CD4-positive, alpha-beta memory T cell (primary cell): ENCODE results near the gene CBL. TPM values are rescaled to one million over a fixed set of nuclear protein-coding genes. Genes with fewer than 3 reads are reported as not detected.

Experiments used
- CTCF ChIA-PET: fragments of 350-600 bp; sonication (Branson Sonifier 250); formaldehyde crosslinking; loops from one replicate; lab custom pipeline; 2021; ENCODE audit warnings: inconsistent platforms; ENCODE audit not compliant: partially characterized antibody; lab: Charles Lee
- POLR2A ChIA-PET: fragments of 350-600 bp; sonication (Branson Sonifier 250); formaldehyde crosslinking; loops from one replicate; lab custom pipeline; 2021; ENCODE audit not compliant: partially characterized antibody; lab: Charles Lee
- DNase-seq, 5 donors: peaks; one replicate each; pipeline versions ENCODE4 v3.0.0 to v3.0.0-alpha.2; 2020 to 2022; ENCODE audit warnings: mixed read lengths in 1 of 5
- H3K27ac ChIP-seq: one replicate; pipeline ENCODE4 v1.7.0; 2013; ENCODE audit warnings: low read depth, low read length
- H3K27me3 ChIP-seq: 2 replicates; pipeline ENCODE4 v1.7.0; 2013; ENCODE audit warnings: mild to moderate bottlenecking, low read length, moderate library complexity; ENCODE audit not compliant: insufficient read depth
- H3K36me3 ChIP-seq: 2 replicates; pipeline ENCODE4 v1.7.0; 2013; ENCODE audit warnings: mild to moderate bottlenecking, low read length, moderate library complexity; ENCODE audit not compliant: insufficient read depth
- H3K4me1 ChIP-seq: 2 replicates; pipeline ENCODE4 v1.7.0; 2013; ENCODE audit warnings: mild to moderate bottlenecking, low read length, moderate library complexity; ENCODE audit not compliant: insufficient read depth
- H3K4me3 ChIP-seq, 2 donors: one replicate each; pipeline ENCODE4 v1.7.0; 2013; ENCODE audit warnings: low read length in 2 of 2, mild to moderate bottlenecking in 1 of 2
- H3K9me3 ChIP-seq, 2 donors: one replicate each; pipeline ENCODE4 v1.7.0; 2013; ENCODE audit warnings: low read length in 2 of 2, control low read depth in 1 of 2; ENCODE audit not compliant: control insufficient read depth in 1 of 2
- H3K27ac Mint-ChIP-seq, 7 donors: one replicate each; pipeline ENCODE4 v1.8.0; 2020 to 2021; ENCODE audit warnings: mixed read lengths in 7 of 7, mild to moderate bottlenecking in 6 of 7, inconsistent platforms in 3 of 7, moderate library complexity in 3 of 7
- H3K27me3 Mint-ChIP-seq, 2 donors: one replicate each; pipeline ENCODE4 v1.8.0; 2020 to 2021; ENCODE audit warnings: mixed read lengths in 2 of 2
- H3K36me3 Mint-ChIP-seq, 2 donors: one replicate each; pipeline ENCODE4 v1.8.0; 2020 to 2021; ENCODE audit warnings: mixed read lengths in 2 of 2, inconsistent platforms in 1 of 2, mild to moderate bottlenecking in 1 of 2
- H3K4me1 Mint-ChIP-seq, 4 donors: one replicate each; pipeline ENCODE4 v1.8.0; 2020 to 2021; ENCODE audit warnings: mixed read lengths in 4 of 4, mild to moderate bottlenecking in 1 of 4
- H3K4me3 Mint-ChIP-seq, 8 donors: one replicate each; pipeline ENCODE4 v1.8.0; 2020 to 2021; ENCODE audit warnings: mixed read lengths in 8 of 8, mild to moderate bottlenecking in 7 of 8, moderate library complexity in 6 of 8, inconsistent platforms in 3 of 8
- H3K9me3 Mint-ChIP-seq, 8 donors: one replicate each; pipeline ENCODE4 v1.8.0; 2020 to 2021; ENCODE audit warnings: mixed read lengths in 8 of 8, mild to moderate bottlenecking in 5 of 8, inconsistent platforms in 3 of 8, moderate library complexity in 1 of 8
- intact Hi-C: fragments of 100-400 bp; cut with micrococcal nuclease; formaldehyde crosslinking; loops from one replicate; pipeline ENCODE4 v1.15.1; 2023
- polyA plus RNA-seq, 2 donors: library from polyadenylated mRNA; unstranded; fragments of 300-500 nt; fragmentation: Illumina TruSeq; gene quantifications; one replicate each; pipeline ENCODE4 v1.2.3, GENCODE V29; 2021
- total RNA-seq, 2 experiments: library from RNA; stranded (reverse); gene quantifications; one replicate each; pipeline ENCODE4 v1.2.3, GENCODE V29; 2021

The CBL gene
- total and polyA plus RNA-seq, 4 experiments from 2014 or later, result 3.6 to 39.8 (median 27.6) TPM

- H3K27ac Mint-ChIP-seq, result no peak overlapping the region
- H3K4me1 Mint-ChIP-seq, result peaks cover 5 to 19% (median 9%) of the 10 kb centered on the region in 4 donors
- CTCF ChIA-PET, result interaction anchor here (2.4 kb wide), 1 partner anchor 22 kb away, joined by 8 read pairs; no protein-coding TSS in a partner anchor
- H3K27me3 ChIP-seq, result no peaks in the 10 kb centered on the region
- H3K36me3 ChIP-seq, result peaks cover 7% of the 10 kb centered on the region
- no peaks in the 10 kb centered on the region for H3K27me3 Mint-ChIP-seq
- no peak overlapping the region for H3K4me3 ChIP-seq
- intact Hi-C loops, result no loop called here
- no peak overlapping the region for H3K27ac ChIP-seq
- no peak for DNase-seq
- no peaks in the 10 kb centered on the region for H3K9me3 Mint-ChIP-seq
- no peak overlapping the region for H3K4me3 Mint-ChIP-seq
- H3K36me3 Mint-ChIP-seq, result peaks cover 10 to 14% of the 10 kb centered on the region in 2 donors
- no peaks in the 10 kb centered on the region for H3K9me3 ChIP-seq
- POLR2A ChIA-PET, result interaction anchor here (1.4 kb wide), 1 partner anchor 78 kb away, joined by 3 read pairs; a partner anchor contains a TSS
- H3K4me1 ChIP-seq, result peaks cover 15% of the 10 kb centered on the region
These were observed 32.7 kb upstream of the CBL start for GRCh38 chr11:119173453-119173852.

GRCh38 chr11:119175493-119176077 lies 30.6 kb upstream of the CBL start:
- POLR2A ChIA-PET, result no interaction called here
- H3K27ac Mint-ChIP-seq, result no peak overlapping the region
- H3K4me3 Mint-ChIP-seq, result no peak overlapping the region

GRCh38 chr11:119178166-119178680 lies 27.9 kb upstream of the CBL start:
- ChIA-PET CTCF (interaction anchor here (0.9 to 3.9 kb wide), 4 partner anchors 9 to 145 kb away, joined by 3 to 15 read pairs (median 4); partner anchors contain the start of genes CBL and NLRX1), POLR2A (interaction anchor here (1.4 kb wide), 1 partner anchor 9 kb away, joined by 6 read pairs; the partner anchor contains the start of gene NLRX1)
- no peak overlapping the region for H3K27ac ChIP-seq

More at GRCh38 chr11:119175493-119176077, 30.6 kb upstream of the CBL start:
- Mint-ChIP-seq H3K27me3 (no peaks in the 10 kb centered on the region), H3K4me1 (peaks cover 3 to 15% (median 4%) of the 10 kb centered on the region in 4 donors), H3K36me3 (peaks cover 15 to 19% of the 10 kb centered on the region in 2 donors), H3K9me3 (peaks cover 0 to under 1% (median 0%) of the 10 kb centered on the region in 8 donors)
- peaks cover 7% of the 10 kb centered on the region for H3K36me3 ChIP-seq
- no peak overlapping the region for H3K4me3 ChIP-seq
- peaks cover 11% of the 10 kb centered on the region for H3K4me1 ChIP-seq
- CTCF ChIA-PET, result interaction anchor here (1.0 to 1.2 kb wide), 2 partner anchors 11 to 21 kb away, joined by 3 read pairs; no protein-coding TSS in a partner anchor
- DNase-seq, result no peak
- no peaks in the 10 kb centered on the region for H3K27me3 ChIP-seq
- H3K27ac ChIP-seq, result no peak overlapping the region
- H3K9me3 ChIP-seq, result no peaks in the 10 kb centered on the region
- intact Hi-C loops, result no loop called here

GRCh38 chr11:119179342-119179741 lies 26.8 kb upstream of the CBL start:
- no peak for DNase-seq
- Mint-ChIP-seq H3K36me3 (peaks cover 9 to 18% of the 10 kb centered on the region in 2 donors), H3K4me3 (no peak overlapping the region), H3K9me3 (peaks cover 0 to 4% (median 0%) of the 10 kb centered on the region in 8 donors), H3K27me3 (no peaks in the 10 kb centered on the region), H3K27ac (no peak overlapping the region), H3K4me1 (peaks cover 3 to 15% (median 4%) of the 10 kb centered on the region in 4 donors)
- intact Hi-C loops, result no loop called here
- H3K4me1 ChIP-seq, result peaks cover 11% of the 10 kb centered on the region
- H3K36me3 ChIP-seq, result peaks cover 7% of the 10 kb centered on the region
- no peaks in the 10 kb centered on the region for H3K9me3 ChIP-seq
- no peaks in the 10 kb centered on the region for H3K27me3 ChIP-seq
- POLR2A ChIA-PET, result interaction anchor here (1.0 kb wide), 1 partner anchor 10 kb away, joined by 4 read pairs; no protein-coding TSS in a partner anchor
- no peak overlapping the region for H3K4me3 ChIP-seq
- no peak overlapping the region for H3K27ac ChIP-seq
- CTCF ChIA-PET, result interaction anchor here (1.1 to 3.9 kb wide), 5 partner anchors 10 to 143 kb away, joined by 3 to 15 read pairs (median 4); partner anchors contain the start of gene NLRX1

More at GRCh38 chr11:119178166-119178680, 27.9 kb upstream of the CBL start:
- intact Hi-C loops, result no loop called here
- H3K27me3 ChIP-seq, result no peaks in the 10 kb centered on the region
- H3K36me3 ChIP-seq, result peaks cover 7% of the 10 kb centered on the region
- no peaks in the 10 kb centered on the region for H3K9me3 ChIP-seq
- Mint-ChIP-seq H3K27ac (peak overlapping the region in 2 of 7 donors; percentile 24 to 35), H3K27me3 (no peaks in the 10 kb centered on the region), H3K36me3 (peaks cover 11 to 19% of the 10 kb centered on the region in 2 donors), H3K4me3 (no peak overlapping the region), H3K4me1 (peaks cover 3 to 15% (median 4%) of the 10 kb centered on the region in 4 donors), H3K9me3 (peaks cover 0 to 2% (median 0%) of the 10 kb centered on the region in 8 donors)
- H3K4me1 ChIP-seq, result peaks cover 11% of the 10 kb centered on the region
- no peak for DNase-seq
- H3K4me3 ChIP-seq, result no peak overlapping the region

GRCh38 chr11:119179983-119180382 lies 26.2 kb upstream of the CBL start:
- Mint-ChIP-seq H3K4me1 (peaks cover 3 to 15% (median 4%) of the 10 kb centered on the region in 4 donors), H3K9me3 (peaks cover 0 to 4% (median 0%) of the 10 kb centered on the region in 8 donors), H3K4me3 (no peak overlapping the region), H3K36me3 (peaks cover 9 to 15% of the 10 kb centered on the region in 2 donors), H3K27me3 (no peaks in the 10 kb centered on the region), H3K27ac (no peak overlapping the region)
- Histone ChIP-seq H3K4me3 (no peak overlapping the region), H3K27me3 (no peaks in the 10 kb centered on the region), H3K36me3 (peaks cover 7% of the 10 kb centered on the region), H3K27ac (no peak overlapping the region), H3K4me1 (peaks cover 11% of the 10 kb centered on the region), H3K9me3 (no peaks in the 10 kb centered on the region)
- intact Hi-C loops, result no loop called here
- ChIA-PET CTCF (interaction anchor here (1.1 to 3.9 kb wide), 5 partner anchors 10 to 142 kb away, joined by 3 to 15 read pairs (median 4); partner anchors contain the start of gene NLRX1), POLR2A (interaction anchor here (1.0 kb wide), 1 partner anchor 10 kb away, joined by 4 read pairs; no protein-coding TSS in a partner anchor)
- DNase-seq, result no peak

GRCh38 chr11:119180729-119181676 lies 25.1 kb upstream of the CBL start:
- no peak overlapping the region for H3K4me3 ChIP-seq
- Mint-ChIP-seq H3K4me1 (peaks cover 3 to 10% (median 4%) of the 10 kb centered on the region in 4 donors), H3K9me3 (peaks cover 0 to 4% (median 0%) of the 10 kb centered on the region in 8 donors), H3K36me3 (peaks cover 3 to 11% of the 10 kb centered on the region in 2 donors), H3K27ac (no peak overlapping the region), H3K4me3 (no peak overlapping the region), H3K27me3 (no peaks in the 10 kb centered on the region)
- ChIA-PET CTCF (interaction anchor here (0.9 to 3.9 kb wide), 5 partner anchors 9 to 143 kb away, joined by 3 to 15 read pairs (median 4); partner anchors contain the start of gene NLRX1), POLR2A (no interaction called here)
- no peaks in the 10 kb centered on the region for H3K27me3 ChIP-seq
- no peaks in the 10 kb centered on the region for H3K9me3 ChIP-seq
- peaks cover 11% of the 10 kb centered on the region for H3K4me1 ChIP-seq
- intact Hi-C loops, result no loop called here
- H3K27ac ChIP-seq, result no peak overlapping the region
- DNase-seq, result no peak
- no peaks in the 10 kb centered on the region for H3K36me3 ChIP-seq
